B cell (primary cell): Measurements from ENCODE around the gene NEGR1. TPM values are rescaled to one million over a fixed set of nuclear protein-coding genes. Genes with fewer than 3 reads are reported as not detected.

Experiments used
- ATAC-seq: fragments of 200-7000 bp; cut with Tn5 transposase; one replicate; pipeline ENCODE4 v1.10.0; 2021; ENCODE audit warnings: low read depth, mild to moderate bottlenecking, moderate number of reproducible peaks, moderate library complexity
- CTCF ChIA-PET: fragments of 350-600 bp; sonication (Branson Sonifier 250); formaldehyde crosslinking; loops from one replicate; lab custom pipeline; 2021; ENCODE audit warnings: antibody characterized with exemption, inconsistent platforms; lab: Charles Lee
- POLR2A ChIA-PET: fragments of 350-600 bp; sonication (Branson Sonifier 250); formaldehyde crosslinking; loops from one replicate; lab custom pipeline; 2021; ENCODE audit warnings: antibody characterized with exemption; lab: Charles Lee
- DNase-seq: peaks from one replicate; pipeline ENCODE4 v3.0.0; 2013
- H2AFZ ChIP-seq: 2 replicates; pipeline ENCODE4 v1.6.1; 2012; ENCODE audit warnings: mild to moderate bottlenecking, low read depth, low read length; ENCODE audit not compliant: insufficient read depth, poor library complexity, severe bottlenecking
- H3K27ac ChIP-seq, 2 donors: 1 replicate in 1 of 2; 2 replicates in 1 of 2; pipeline ENCODE4 v1.5.1; 2012 to 2013; ENCODE audit warnings: low read length in 2 of 2, mild to moderate bottlenecking in 2 of 2, moderate library complexity in 1 of 2
- H3K27me3 ChIP-seq, 4 experiments: fragments of 200-600 bp in 1 of 4; sonication (generic) in 1 of 4; replicated peaks in 1 of 4; 1 replicate in 2 of 4; 2 replicates in 2 of 4; pipeline versions ENCODE4 v1.6.1 to v1.7.0; 2013 to 2016; ENCODE audit warnings: low read length in 3 of 4, mild to moderate bottlenecking in 2 of 4, mixed read lengths in 1 of 4, moderate library complexity in 1 of 4; ENCODE audit not compliant: insufficient read depth in 4 of 4, control insufficient read depth in 3 of 4; ENCODE audit errors: control extremely low read depth in 1 of 4
- H3K36me3 ChIP-seq, 2 experiments: replicated peaks in 1 of 2; 1 replicate in 1 of 2; 2 replicates in 1 of 2; pipeline versions ENCODE4 v1.6.1 to v1.7.1; 2013; ENCODE audit warnings: low read length in 1 of 2; ENCODE audit not compliant: insufficient read depth in 2 of 2, control insufficient read depth in 1 of 2; ENCODE audit errors: control extremely low read depth in 1 of 2, extremely low read depth in 1 of 2
- H3K4me1 ChIP-seq, 2 donors: fragments of 200-600 bp in 1 of 2; sonication (generic) in 1 of 2; 1 replicate in 1 of 2; 2 replicates in 1 of 2; pipeline versions ENCODE4 v1.5.1 to v1.6.1; 2013 to 2017; ENCODE audit warnings: low read length in 2 of 2; ENCODE audit not compliant: control insufficient read depth in 2 of 2, insufficient read depth in 2 of 2
- H3K4me2 ChIP-seq: replicated peaks from 2 replicates; pipeline ENCODE3; 2012; ENCODE audit warnings: mild to moderate bottlenecking, low read depth, low read length; ENCODE audit not compliant: poor library complexity, severe bottlenecking
- H3K4me3 ChIP-seq, 5 experiments: fragments of 200-600 bp in 1 of 5; sonication (generic) in 1 of 5; 1 replicate in 3 of 5; 2 replicates in 2 of 5; pipeline versions ENCODE4 v1.5.1 to v1.7.0; 2011 to 2016; ENCODE audit warnings: low read length in 4 of 5, mild to moderate bottlenecking in 4 of 5, low read depth in 2 of 5, control low read depth in 1 of 5, moderate library complexity in 1 of 5; ENCODE audit not compliant: insufficient read depth in 1 of 5; ENCODE audit errors: control extremely low read depth in 1 of 5, extremely low read depth in 1 of 5
- H3K79me2 ChIP-seq: fragments of 200-600 bp; sonication (generic); one replicate; pipeline ENCODE4 v1.6.0; 2016; ENCODE audit warnings: low read length; ENCODE audit not compliant: control insufficient read depth, insufficient read depth
- H3K9ac ChIP-seq: fragments of 200-600 bp; sonication (generic); 2 replicates; pipeline ENCODE4 v1.6.1; 2017; ENCODE audit warnings: mild to moderate bottlenecking, low read length, moderate library complexity
- H3K9me3 ChIP-seq, 3 donors: one replicate each; pipeline versions ENCODE4 v1.6.1 to v1.7.1; 2013; ENCODE audit warnings: low read length in 2 of 3; ENCODE audit not compliant: control insufficient read depth in 2 of 3, insufficient read depth in 1 of 3; ENCODE audit errors: control extremely low read depth in 1 of 3
- H4K20me1 ChIP-seq: 2 replicates; pipeline ENCODE4 v1.6.0; 2012; ENCODE audit warnings: mild to moderate bottlenecking, low read length; ENCODE audit not compliant: insufficient read depth, control insufficient read depth, poor library complexity, severe bottlenecking
- H3K27ac Mint-ChIP-seq: one replicate; pipeline ENCODE4 v1.8.0; 2021; ENCODE audit warnings: mixed read lengths
- H3K27me3 Mint-ChIP-seq: one replicate; pipeline ENCODE4 v1.8.0; 2021; ENCODE audit warnings: mixed read lengths
- H3K4me1 Mint-ChIP-seq: one replicate; pipeline ENCODE4 v1.8.0; 2021; ENCODE audit warnings: mixed read lengths
- H3K4me3 Mint-ChIP-seq: one replicate; pipeline ENCODE4 v1.8.0; 2021; ENCODE audit warnings: mixed read lengths
- H3K9me3 Mint-ChIP-seq: one replicate; pipeline ENCODE4 v1.8.0; 2022; ENCODE audit warnings: mixed read lengths; ENCODE audit not compliant: insufficient read depth
- CTCF ChIP-seq: fragments of 200-600 bp; IDR thresholded peaks from one replicate; pipeline ENCODE4 v1.8.0; 2022; ENCODE audit warnings: antibody characterized with exemption, mild to moderate bottlenecking
- EZH2 ChIP-seq: IDR thresholded peaks from 2 replicates; pipeline ENCODE4 v1.6.1; 2012; ENCODE audit warnings: borderline replicate concordance, low read depth, mild to moderate bottlenecking, moderate library complexity, low read length; ENCODE audit not compliant: insufficient read depth, poor library complexity, severe bottlenecking
- WGBS: methylation state at CpG from one replicate; pipeline ENCODE4 v1.1.5; 2013; ENCODE audit warnings: missing lambda C conversion rate; ENCODE audit not compliant: insufficient coverage; 5-methylcytosine and 5-hydroxymethylcytosine counted together
- intact Hi-C: fragments of 100-400 bp; cut with micrococcal nuclease; formaldehyde crosslinking; loops from one replicate; pipeline ENCODE4 v1.10.0; 2022
- polyA plus RNA-seq: library from polyadenylated mRNA; depleted of rRNA; stranded (reverse); fragments of >200 nt; gene quantifications from 2 replicates; pipeline ENCODE4 v1.2.3, GENCODE V29; 2012
- total RNA-seq, 2 donors: library from RNA; stranded (reverse); fragments of 120-200 nt in 1 of 2; gene quantifications; 1 replicate in 1 of 2; 2 replicates in 1 of 2; pipeline versions ENCODE4 v1.2.3 to v1.2.4, GENCODE V29; 2013 to 2022

NEGR1 gene
- total and polyA plus RNA-seq, 2 donors (not counting 1 experiment from before 2014, with no cell fraction given), result 0.01 TPM; not detected in 1

GRCh38 chr1:71850936-71851335, 431.4 kb downstream of the NEGR1 start:
- Histone ChIP-seq H3K4me3 (no peak overlapping the region), H3K27me3 (no peaks in the 10 kb centered on the region), H4K20me1 (no peaks in the 10 kb centered on the region), H2AFZ (no peak overlapping the region), H3K9me3 (no peaks in the 10 kb centered on the region), H3K4me2 (no peak overlapping the region), H3K27ac (no peak overlapping the region), H3K79me2 (no peaks in the 10 kb centered on the region), H3K9ac (no peak overlapping the region), H3K4me1 (no peaks in the 10 kb centered on the region), H3K36me3 (no peaks in the 10 kb centered on the region)
- ATAC-seq (no peak), DNase-seq (no peak)
- WGBS, result no CpG with 5 or more reads among the region's 3 CpGs
- Mint-ChIP-seq H3K4me3 (no peak overlapping the region), H3K27ac (no peak overlapping the region), H3K4me1 (no peaks in the 10 kb centered on the region), H3K27me3 (no peaks in the 10 kb centered on the region), H3K9me3 (no peaks in the 10 kb centered on the region)
- ChIA-PET CTCF (no interaction called here), POLR2A (no interaction called here)
- TF ChIP-seq CTCF (no peak), EZH2 (no peak)
- intact Hi-C loops, result no loop called here

DNA sequence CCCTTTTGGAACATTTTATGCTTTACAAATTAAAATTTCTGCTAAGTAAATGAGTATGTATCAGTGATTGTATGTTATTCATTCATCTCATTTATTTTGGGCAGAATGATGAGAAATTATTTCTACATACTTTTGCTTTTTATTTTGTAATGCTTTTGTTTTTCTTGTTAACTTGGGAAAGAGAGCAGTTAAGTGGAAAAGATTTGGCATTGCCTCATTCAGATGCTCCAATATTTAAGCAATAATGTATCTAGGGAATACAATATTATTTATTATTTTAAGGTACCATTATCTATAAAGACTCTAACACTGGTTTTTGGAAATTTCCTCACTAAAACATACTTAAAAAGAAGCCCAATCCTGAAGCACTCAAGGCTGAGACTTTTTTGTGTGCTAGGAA, 431.8 kb downstream of the NEGR1 start:
- DNase-seq (no peak), ATAC-seq (no peak)
- intact Hi-C loops, result no loop called here
- CTCF ChIA-PET, result no interaction called here
- no peak overlapping the region for H3K4me3 Mint-ChIP-seq
- H3K9me3 ChIP-seq, result no peaks in the 10 kb centered on the region
- H3K27ac ChIP-seq, result no peak overlapping the region
- H3K9me3 Mint-ChIP-seq, result no peaks in the 10 kb centered on the region
- H3K27ac Mint-ChIP-seq, result no peak overlapping the region
- H3K27me3 Mint-ChIP-seq, result no peaks in the 10 kb centered on the region
- no peaks in the 10 kb centered on the region for H3K4me1 Mint-ChIP-seq
- H3K9ac ChIP-seq, result no peak overlapping the region
- H2AFZ ChIP-seq, result no peak overlapping the region
- TF ChIP-seq EZH2 (no peak), CTCF (no peak)
- POLR2A ChIA-PET, result no interaction called here
- no peaks in the 10 kb centered on the region for H3K36me3 ChIP-seq
- H3K4me1 ChIP-seq, result no peaks in the 10 kb centered on the region
- no peaks in the 10 kb centered on the region for H3K27me3 ChIP-seq
- no peaks in the 10 kb centered on the region for H3K79me2 ChIP-seq
- no peaks in the 10 kb centered on the region for H4K20me1 ChIP-seq
- H3K4me2 ChIP-seq, result no peak overlapping the region
- H3K4me3 ChIP-seq, result no peak overlapping the region
